Suprapubic skin (tissue), 4 donors: ENCODE data around the gene TANC2. TPM values are rescaled to one million over a fixed set of nuclear protein-coding genes. Genes with fewer than 3 reads are reported as not detected.

ENCODE experiments used
- DNase-seq, 2 donors: peaks; one replicate each; pipeline ENCODE4 v3.0.0-alpha.2; 2019; ENCODE audit warnings: low spot score in 2 of 2
- H3K27ac ChIP-seq: fragments of 200-600 bp; sonication (generic); one replicate; pipeline ENCODE4 v1.5.1; 2019
- H3K27me3 ChIP-seq: fragments of 200-600 bp; sonication (generic); one replicate; pipeline ENCODE4 v1.5.1; 2019
- H3K36me3 ChIP-seq: fragments of 200-600 bp; sonication (generic); one replicate; pipeline ENCODE4 v1.5.1; 2019
- H3K4me1 ChIP-seq: fragments of 200-600 bp; sonication (generic); one replicate; pipeline ENCODE4 v1.5.1; 2019
- H3K4me3 ChIP-seq: fragments of 200-600 bp; sonication (generic); one replicate; pipeline ENCODE4 v1.5.1; 2019; ENCODE audit warnings: mild to moderate bottlenecking
- H3K9me3 ChIP-seq: fragments of 200-600 bp; sonication (generic); one replicate; pipeline ENCODE4 v1.5.1; 2019
- EP300 ChIP-seq: sonication (generic); formaldehyde crosslinking; IDR thresholded peaks from one replicate; pipeline ENCODE4 v1.6.1; 2017; ENCODE audit warnings: antibody characterized with exemption
- POLR2A ChIP-seq, 2 donors: fragments of 450-650 bp; IDR thresholded peaks; one replicate each; pipeline ENCODE4 v1.6.1; 2017; ENCODE audit warnings: antibody characterized with exemption in 2 of 2, mild to moderate bottlenecking in 2 of 2, moderate library complexity in 2 of 2
- POLR2AphosphoS5 ChIP-seq, 3 donors: sonication (generic); formaldehyde crosslinking; IDR thresholded peaks; one replicate each; pipeline ENCODE4 v1.6.1; 2017; ENCODE audit warnings: antibody characterized with exemption in 3 of 3
- WGBS: methylation state at CpG from one replicate; pipeline ENCODE4 v1.1.5; 2018; 5-methylcytosine and 5-hydroxymethylcytosine counted together
- total RNA-seq, 4 donors: library from RNA; depleted of rRNA; stranded (reverse); fragments of >200 nt; gene quantifications; one replicate each; pipeline ENCODE4 v1.1.0, GENCODE V29; 2016
- TF ChIP-seq, protein P1 (sequence below), 2 donors: fragments of 200-600 bp in 1 of 2; fragments of 450-650 bp in 1 of 2; sonication (generic) in 1 of 2; IDR thresholded peaks; one replicate each; pipeline ENCODE4 v1.5.1; 2016 to 2019; ENCODE audit warnings: antibody characterized with exemption in 2 of 2, mild to moderate bottlenecking in 1 of 2, moderate library complexity in 1 of 2

Gene TANC2
- total RNA-seq, 4 donors from 2014 or later = 38.8 to 82.4 (median 50.4) TPM

DNA sequence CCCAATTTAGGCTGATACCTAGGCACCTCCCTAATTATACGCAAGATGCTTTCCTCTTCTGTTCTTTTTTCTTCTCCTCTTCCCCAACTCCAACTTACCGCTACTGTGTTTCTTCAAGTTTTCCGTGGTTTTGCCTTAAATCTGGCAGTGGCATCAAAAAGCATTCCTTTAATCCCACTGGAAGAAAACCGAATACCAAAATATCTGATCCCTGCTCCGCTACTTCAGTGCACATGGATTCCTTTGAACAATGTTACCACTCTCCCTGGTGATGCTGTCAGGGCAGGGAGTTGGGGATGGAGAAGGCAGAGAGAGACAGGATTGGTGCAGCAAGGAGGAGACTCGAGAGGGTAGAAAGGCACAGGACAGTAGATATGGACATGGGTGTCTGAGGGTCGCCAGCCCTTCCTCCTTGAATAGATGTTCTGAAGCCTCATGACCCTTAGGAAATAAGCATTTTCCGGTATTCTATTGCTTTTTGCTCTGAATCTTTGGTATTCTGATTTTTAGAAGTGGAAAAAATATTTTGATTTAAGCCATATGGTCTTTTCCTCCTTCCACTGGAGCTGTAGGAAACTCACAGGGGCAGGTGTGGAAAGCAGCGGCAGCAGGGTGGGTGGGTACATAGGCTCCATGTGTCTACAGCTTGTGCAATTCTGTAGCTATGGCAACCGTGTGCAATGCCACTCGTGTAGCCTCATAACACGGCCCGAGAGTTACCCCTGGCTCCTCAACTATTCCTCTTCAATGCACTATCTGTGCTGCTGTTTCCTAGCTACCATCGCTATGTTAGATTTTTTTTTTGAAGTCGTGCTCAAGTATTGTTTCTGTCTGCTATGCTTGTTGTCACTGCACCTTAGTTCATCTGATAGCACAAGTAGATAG lies 32.3 kb upstream of the TANC2 start:
- Histone ChIP-seq H3K27me3 (peaks cover 12% of the 10 kb centered on the region), H3K27ac (no peak overlapping the region), H3K36me3 (no peaks in the 10 kb centered on the region), H3K9me3 (no peaks in the 10 kb centered on the region), H3K4me1 (no peaks in the 10 kb centered on the region), H3K4me3 (no peak overlapping the region)
- no peak for TF ChIP-seq EP300
- TF ChIP-seq, protein P1, sequence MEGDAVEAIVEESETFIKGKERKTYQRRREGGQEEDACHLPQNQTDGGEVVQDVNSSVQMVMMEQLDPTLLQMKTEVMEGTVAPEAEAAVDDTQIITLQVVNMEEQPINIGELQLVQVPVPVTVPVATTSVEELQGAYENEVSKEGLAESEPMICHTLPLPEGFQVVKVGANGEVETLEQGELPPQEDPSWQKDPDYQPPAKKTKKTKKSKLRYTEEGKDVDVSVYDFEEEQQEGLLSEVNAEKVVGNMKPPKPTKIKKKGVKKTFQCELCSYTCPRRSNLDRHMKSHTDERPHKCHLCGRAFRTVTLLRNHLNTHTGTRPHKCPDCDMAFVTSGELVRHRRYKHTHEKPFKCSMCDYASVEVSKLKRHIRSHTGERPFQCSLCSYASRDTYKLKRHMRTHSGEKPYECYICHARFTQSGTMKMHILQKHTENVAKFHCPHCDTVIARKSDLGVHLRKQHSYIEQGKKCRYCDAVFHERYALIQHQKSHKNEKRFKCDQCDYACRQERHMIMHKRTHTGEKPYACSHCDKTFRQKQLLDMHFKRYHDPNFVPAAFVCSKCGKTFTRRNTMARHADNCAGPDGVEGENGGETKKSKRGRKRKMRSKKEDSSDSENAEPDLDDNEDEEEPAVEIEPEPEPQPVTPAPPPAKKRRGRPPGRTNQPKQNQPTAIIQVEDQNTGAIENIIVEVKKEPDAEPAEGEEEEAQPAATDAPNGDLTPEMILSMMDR (IDR thresholded peaks at IDR 0.05) = no peak
- no peak for TF ChIP-seq POLR2AphosphoS5 (IDR thresholded peaks at IDR 0.05)
- no peak for TF ChIP-seq POLR2A (IDR thresholded peaks at IDR 0.05)
- DNase-seq = no peak
- WGBS = 61% methylated on average over 15 of the region's 15 CpGs

DNA sequence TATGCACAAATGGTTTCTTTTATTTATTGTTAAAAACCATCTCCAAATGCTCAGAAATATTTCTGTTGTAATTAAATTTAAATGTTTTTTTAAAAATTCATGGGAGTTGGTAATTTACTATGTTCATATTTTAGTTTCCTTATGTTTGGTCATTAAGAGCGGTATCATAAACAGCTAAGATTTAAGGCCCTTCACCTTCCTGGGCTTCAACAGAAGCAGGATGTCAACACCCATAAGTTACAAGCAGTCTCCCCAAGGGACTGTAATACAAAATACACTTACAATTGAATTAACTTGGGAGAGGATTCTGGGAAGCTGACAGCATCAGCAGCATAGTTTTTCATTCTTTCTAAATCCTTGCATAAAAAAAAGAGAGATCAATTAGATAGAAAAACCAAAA lies 30.9 kb upstream of the TANC2 start:
- DNase-seq = no peak
- TF ChIP-seq POLR2AphosphoS5 (IDR thresholded peaks at IDR 0.05) (no peak), EP300 (no peak), POLR2A (IDR thresholded peaks at IDR 0.05) (no peak)
- TF ChIP-seq, protein P1 (IDR thresholded peaks at IDR 0.05) = no peak
- H3K27me3 ChIP-seq = peaks cover 12% of the 10 kb centered on the region
- H3K36me3 ChIP-seq = no peaks in the 10 kb centered on the region
- WGBS = 92% methylated on average over 1 of the region's 1 CpG
- H3K4me3 ChIP-seq = no peak overlapping the region
- no peak overlapping the region for H3K27ac ChIP-seq
- H3K4me1 ChIP-seq = no peaks in the 10 kb centered on the region
- no peaks in the 10 kb centered on the region for H3K9me3 ChIP-seq

DNA sequence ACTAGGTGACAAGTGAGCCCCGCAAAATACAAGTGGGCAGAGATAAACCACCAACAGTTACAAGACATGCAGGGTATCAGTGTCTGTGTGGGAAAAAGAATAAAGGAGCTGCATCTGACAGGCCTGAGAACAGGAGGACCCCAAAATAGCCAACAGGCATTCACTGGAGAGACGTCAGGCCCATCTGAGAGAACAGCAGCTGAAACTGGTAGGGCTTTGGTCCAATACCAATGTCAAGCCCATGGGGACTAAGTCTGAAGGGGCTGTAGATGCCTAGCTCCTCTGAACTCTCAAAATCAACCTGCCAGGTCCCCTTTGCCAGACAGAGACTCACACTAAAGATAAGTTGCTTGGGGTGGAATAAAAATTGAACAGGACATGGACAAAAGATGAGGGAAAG lies 30.5 kb upstream of the TANC2 start:
- Histone ChIP-seq H3K27me3 (peaks cover 12% of the 10 kb centered on the region), H3K4me1 (no peaks in the 10 kb centered on the region), H3K36me3 (no peaks in the 10 kb centered on the region), H3K27ac (no peak overlapping the region), H3K9me3 (no peaks in the 10 kb centered on the region), H3K4me3 (no peak overlapping the region)
- DNase-seq = no peak
- 80% methylated on average over 2 of the region's 2 CpGs for WGBS
- no peak for TF ChIP-seq POLR2A (IDR thresholded peaks at IDR 0.05)
- TF ChIP-seq POLR2AphosphoS5 (IDR thresholded peaks at IDR 0.05) = no peak

DNA sequence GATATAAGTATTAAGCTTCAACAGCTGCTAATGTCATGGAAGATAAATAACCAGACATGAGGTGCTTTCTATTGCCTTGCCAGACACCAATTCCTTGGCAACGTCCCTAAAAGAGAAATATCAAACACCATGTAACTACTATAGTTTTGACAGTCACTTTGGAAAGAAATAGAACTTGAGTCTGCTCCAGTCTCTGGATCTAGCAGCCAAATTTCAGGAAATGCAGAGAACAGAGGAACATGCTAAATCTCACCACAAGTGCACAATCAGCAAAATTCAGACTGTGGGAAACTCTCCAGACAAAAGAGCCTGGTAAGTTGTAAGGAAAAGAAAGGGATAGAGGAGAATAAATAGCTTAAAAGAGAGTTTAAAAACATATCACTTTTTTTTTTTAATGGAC lies 28.4 kb upstream of the TANC2 start:
- H3K36me3 ChIP-seq = no peaks in the 10 kb centered on the region
- no peak overlapping the region for H3K4me3 ChIP-seq
- DNase-seq = no peak
- H3K4me1 ChIP-seq = no peaks in the 10 kb centered on the region
- TF ChIP-seq, protein P1 (IDR thresholded peaks at IDR 0.05) = no peak
- TF ChIP-seq POLR2AphosphoS5 (IDR thresholded peaks at IDR 0.05) = no peak
- TF ChIP-seq EP300 = no peak
- TF ChIP-seq POLR2A (IDR thresholded peaks at IDR 0.05) = no peak
- 15% methylated on average over 1 of the region's 1 CpG for WGBS
- H3K27me3 ChIP-seq = peaks cover 12% of the 10 kb centered on the region
- no peaks in the 10 kb centered on the region for H3K9me3 ChIP-seq
- no peak overlapping the region for H3K27ac ChIP-seq

DNA sequence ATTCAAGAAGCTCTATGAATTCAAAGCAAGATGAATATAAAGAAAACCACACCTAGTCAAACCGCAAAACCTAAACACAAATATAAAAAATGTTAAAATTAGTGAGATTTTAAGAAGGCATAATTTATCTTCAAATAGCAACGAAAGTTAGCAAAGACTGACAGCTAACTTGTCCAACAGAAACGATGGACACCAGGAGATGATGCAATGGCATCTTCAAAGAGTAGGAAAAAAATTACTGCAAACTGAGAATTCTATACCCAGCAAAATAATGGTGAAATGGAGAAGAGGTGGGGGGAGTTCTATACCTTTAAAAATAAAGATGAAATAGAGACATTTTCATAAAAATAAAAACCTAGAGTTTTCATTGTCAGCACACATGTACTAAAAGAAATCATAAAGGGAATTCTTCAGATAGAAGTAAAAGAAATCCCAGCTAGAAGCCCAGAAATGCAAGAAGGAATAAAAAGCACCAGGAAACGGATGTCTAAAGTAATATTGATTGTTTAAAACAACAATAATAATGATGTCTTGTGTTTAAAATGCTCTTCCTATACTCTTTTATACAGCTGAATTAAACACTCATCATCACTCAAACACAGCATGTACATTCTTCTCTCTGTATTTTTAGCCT lies 24.6 kb upstream of the TANC2 start:
- TF ChIP-seq POLR2A (IDR thresholded peaks at IDR 0.05) = no peak
- TF ChIP-seq, protein P1 (IDR thresholded peaks at IDR 0.05) = no peak
- TF ChIP-seq EP300 = no peak
- no peak for TF ChIP-seq POLR2AphosphoS5 (IDR thresholded peaks at IDR 0.05)
- WGBS = 89% methylated on average over 4 of the region's 4 CpGs
- H3K9me3 ChIP-seq = no peaks in the 10 kb centered on the region
- no peaks in the 10 kb centered on the region for H3K4me1 ChIP-seq
- no peaks in the 10 kb centered on the region for H3K27me3 ChIP-seq
- H3K27ac ChIP-seq = no peak overlapping the region
- H3K36me3 ChIP-seq = no peaks in the 10 kb centered on the region
- DNase-seq = no peak
- no peak overlapping the region for H3K4me3 ChIP-seq
